GM12891 (cell line): ENCODE data around the gene HSPA1L.

Source experiments
- POLR2A ChIP-seq: IDR thresholded peaks from 2 replicates; pipeline ENCODE4 v1.6.1; 2011; ENCODE audit warnings: low read depth, low read length, control low read depth
- POLR2AphosphoS5 ChIP-seq: IDR thresholded peaks from 2 replicates; pipeline ENCODE4 v1.6.1; 2011; ENCODE audit warnings: low read depth, low read length, control low read depth
- SPI1 ChIP-seq: IDR thresholded peaks from 2 replicates; pipeline ENCODE4 v1.6.1; 2011; ENCODE audit warnings: low read depth, low read length, control low read depth
- TAF1 ChIP-seq: IDR thresholded peaks from 2 replicates; pipeline ENCODE4 v1.6.1; 2011; ENCODE audit warnings: low read depth, low read length, control low read depth

- no peak for TF ChIP-seq POLR2AphosphoS5
- TF ChIP-seq POLR2A, result no peak
- TF ChIP-seq TAF1, result no peak
- no peak for TF ChIP-seq SPI1
Measured at GRCh38 chr6:31819871-31820299, 4.8 kb upstream of the HSPA1L start.
